Dedifferentiated amniotic fluid mesenchymal stem cell (primary cell): ENCODE data around the gene TBXA2R.
"Not testable (repeated sequence)": the region's sequence is repeated elsewhere in the genome, so short reads cannot be mapped to it uniquely, and the experiment has no call there.

Experiments used
- DNase-seq: peaks from one replicate; pipeline ENCODE4 v3.0.0-alpha.2; 2016; ENCODE audit errors: extremely low spot score

The TBXA2R gene

GRCh38 chr19:3605361-3605760, 1.3 kb downstream of the TBXA2R start:
- no peak for DNase-seq

DNA sequence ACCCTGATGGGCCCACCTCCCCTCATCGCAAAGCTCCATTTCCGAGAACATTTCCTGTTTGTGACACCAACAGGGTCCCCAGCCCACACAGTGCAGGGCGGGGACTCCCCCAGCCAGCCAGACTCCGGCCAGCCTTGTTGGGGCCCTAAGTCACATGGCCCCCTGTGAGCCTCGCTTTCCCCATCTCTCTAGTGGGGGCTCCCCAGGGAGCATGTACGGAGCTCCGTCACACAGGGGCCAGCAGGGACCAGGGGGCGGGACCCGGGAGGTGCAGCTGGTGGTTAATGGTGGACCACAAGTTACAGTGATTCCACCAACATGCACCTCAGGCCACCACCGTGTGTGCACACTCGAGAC, 1.7 kb downstream of the TBXA2R start:
- no peak for DNase-seq

- no peak for DNase-seq
Observed at GRCh38 chr19:3604227-3604986, 2.3 kb downstream of the TBXA2R start.

- DNase-seq: no peak
Observed at GRCh38 chr19:3603121-3603811, 3.4 kb downstream of the TBXA2R start.

DNA sequence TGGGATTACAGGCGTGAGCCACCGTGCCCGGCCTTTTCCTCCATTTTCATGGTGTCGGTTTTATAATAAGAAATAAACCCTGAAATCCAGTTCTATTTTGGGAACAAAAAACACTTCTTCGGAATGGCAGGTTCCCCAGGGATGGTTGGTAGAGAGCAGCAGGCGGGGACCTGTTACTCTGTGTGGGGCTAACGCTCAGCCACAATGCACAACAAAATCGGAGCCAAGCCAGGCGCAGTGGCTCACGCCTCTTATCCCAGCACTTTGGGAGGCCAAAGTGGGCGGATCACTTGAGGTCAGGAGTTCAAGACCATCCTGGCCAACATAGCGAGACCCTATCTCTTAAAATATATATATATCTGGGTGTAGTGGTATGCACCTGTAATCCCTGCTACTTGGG, 5.7 kb downstream of the TBXA2R start:
- DNase-seq: no peak

GRCh38 chr19:3599776-3600187, 6.9 kb downstream of the TBXA2R start:
- no peak for DNase-seq

GRCh38 chr19:3595521-3596061, 11.1 kb downstream of the TBXA2R start:
- no peak for DNase-seq

DNA sequence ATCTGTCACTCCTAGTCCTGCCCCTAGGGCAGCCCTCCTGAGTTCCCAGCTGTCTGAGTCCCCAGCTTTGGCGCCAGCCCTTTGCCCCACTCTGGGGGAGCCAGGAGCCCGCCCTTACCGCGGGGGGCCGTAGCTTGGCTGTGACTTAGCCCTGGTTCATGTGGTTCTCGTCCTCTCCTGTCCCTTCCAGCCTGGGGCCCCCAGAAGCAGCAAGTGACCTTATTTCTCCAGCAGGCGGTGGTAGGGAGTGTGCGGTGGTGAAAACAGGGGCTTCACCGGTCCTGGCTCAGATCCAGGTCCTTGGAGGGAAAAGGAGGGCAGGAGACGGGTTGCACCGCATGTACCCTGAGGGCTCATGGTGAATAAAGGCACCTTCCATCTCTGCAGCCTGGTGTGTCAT, 13.5 kb downstream of the TBXA2R start:
- DNase-seq: no peak

GRCh38 chr19:3591876-3592613, 14.6 kb downstream of the TBXA2R start:
- DNase-seq: no peak

- DNase-seq: no peak
Observed at GRCh38 chr19:3590991-3591659, 15.6 kb downstream of the TBXA2R start.

DNA sequence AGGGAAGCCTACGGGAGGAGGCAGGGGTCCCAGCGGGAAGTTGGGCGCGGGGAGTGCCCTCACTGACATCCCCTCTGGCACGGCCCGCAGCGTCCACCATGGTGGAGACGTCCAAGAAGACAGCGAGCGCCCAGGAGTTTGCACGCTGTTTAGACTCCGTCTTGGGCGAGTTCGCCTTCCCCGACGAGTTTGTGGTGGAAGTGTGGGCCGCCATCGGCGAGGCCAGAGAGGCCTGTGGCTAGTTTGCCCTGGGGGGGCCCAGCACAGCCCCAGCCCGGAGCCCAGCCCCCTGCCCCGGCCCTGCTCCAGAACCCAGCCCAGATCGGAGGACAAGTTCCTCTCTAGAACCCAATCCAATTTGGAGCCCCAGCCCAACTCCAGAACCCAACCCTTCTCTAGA, 16.7 kb downstream of the TBXA2R start:
- DNase-seq: no peak

GRCh38 chr19:3589439-3589838, 17.2 kb downstream of the TBXA2R start:
- DNase-seq: no peak

- no peak for DNase-seq
Observed at GRCh38 chr19:3586707-3587346, 19.8 kb downstream of the TBXA2R start.

DNA sequence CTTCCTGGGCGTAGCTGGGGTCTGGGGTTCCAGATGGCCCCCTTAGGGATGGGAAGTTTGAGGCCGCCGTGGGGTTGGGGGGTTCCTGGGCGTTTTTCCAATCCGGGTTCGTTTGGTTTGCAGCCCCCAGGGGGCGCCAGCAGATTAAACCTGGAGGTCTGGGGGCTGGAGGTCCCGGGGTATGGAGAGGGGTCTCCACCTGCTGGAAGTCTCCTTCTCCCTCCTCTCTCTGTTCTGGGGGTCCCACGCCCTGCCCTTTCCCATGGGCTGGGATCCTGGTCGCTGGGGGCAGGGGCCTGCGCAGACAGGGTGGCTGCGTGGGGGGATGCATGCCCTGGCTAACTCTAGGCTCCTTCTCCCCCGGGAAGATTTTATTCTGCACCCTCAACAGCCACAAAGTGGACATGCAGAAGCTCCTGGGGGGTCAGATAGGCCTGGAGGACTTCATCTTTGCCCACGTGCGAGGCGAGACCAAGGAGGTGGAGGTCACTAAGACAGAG, 20.5 kb downstream of the TBXA2R start:
- no peak for DNase-seq

- no peak for DNase-seq
Observed at GRCh38 chr19:3585301-3586126, 21.2 kb downstream of the TBXA2R start, which contains the start of gene GIPC3. Gene GIPC3, plus strand, starts transcription at chr19:3585478. Its CDS starts 120 bp downstream, at chr19:3585598.

- not testable (repeated sequence) for DNase-seq
Observed at GRCh38 chr19:3584036-3584802, 22.5 kb downstream of the TBXA2R start.

DNA sequence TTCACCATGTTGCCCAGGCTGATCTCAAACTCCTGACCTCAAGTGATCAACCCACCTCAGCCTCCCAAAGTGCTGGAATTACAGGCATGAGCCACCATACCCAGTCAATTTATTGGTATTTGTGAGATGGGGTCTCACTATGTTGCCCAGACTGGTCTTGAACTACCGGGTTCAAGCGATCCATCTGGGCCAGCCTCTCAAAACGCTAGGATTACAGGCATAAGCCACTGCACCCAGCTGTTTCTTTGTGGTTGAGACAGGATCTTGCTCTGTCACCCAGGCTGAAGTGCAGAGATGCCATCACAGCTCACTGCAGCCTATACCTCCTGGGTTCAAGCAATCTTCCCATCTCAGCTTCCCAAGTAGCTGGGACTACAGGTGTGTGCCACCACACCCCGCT, 24.9 kb downstream of the TBXA2R start:
- DNase-seq: not testable (repeated sequence)

DNA sequence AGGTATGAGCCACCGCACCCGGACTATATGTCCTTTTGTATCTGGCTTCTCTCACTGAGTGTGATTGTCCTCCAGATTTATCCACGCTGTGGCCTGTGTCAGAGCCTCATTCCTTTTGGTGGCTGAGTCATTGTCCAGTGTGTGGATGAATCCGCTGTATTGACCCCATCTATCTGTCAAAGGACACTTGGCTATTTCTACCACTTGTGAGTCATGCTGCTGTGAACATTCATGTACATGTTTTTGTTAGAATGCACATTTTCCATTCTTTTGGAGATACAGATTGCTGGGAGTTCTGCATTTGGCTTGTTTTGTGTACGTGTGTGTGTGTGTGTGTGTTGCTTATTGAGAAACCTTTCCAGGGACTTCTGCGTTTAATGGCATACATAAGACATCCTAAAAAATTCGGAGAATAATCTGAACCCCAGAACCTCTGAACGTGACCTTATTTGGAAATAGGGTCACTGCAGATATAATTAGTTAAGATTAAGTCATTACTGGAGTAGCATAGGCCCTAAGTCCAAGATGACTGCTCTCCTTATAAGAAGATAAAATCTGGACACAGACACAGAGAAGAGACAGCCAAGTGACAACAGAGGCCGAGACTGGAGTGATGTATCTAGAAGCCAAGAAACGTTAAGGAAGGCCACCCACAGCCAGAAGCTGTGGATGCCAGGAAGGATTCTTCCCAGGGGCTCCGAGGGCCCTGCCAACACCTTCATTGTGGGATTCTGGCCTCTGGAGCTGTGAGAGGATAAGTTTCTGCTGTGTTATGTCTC, 26.3 kb downstream of the TBXA2R start:
- peak; percentile 76 for DNase-seq

DNA sequence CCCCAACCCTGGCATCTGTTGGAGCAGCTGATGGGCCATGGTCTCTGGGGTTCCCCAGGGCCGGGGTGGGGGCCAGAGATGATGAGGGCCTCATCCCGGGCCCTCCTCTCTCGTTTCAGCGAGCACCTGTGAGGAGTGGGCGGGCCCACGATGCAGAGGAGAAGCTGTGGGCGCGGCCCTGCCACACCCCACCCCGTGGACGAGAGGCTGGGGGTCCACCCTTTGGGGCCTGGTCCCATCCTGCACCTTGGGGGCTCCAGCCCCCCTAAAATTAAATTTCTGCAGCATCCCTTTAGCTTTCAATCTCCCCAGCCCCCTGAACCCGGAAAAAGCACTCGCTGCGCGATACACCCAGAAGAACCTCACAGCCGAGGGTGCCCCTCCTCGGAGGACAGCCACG, 28.3 kb downstream of the TBXA2R start:
- no peak for DNase-seq
